Measurements from ENCODE around the gene TNIP1. TPM values are rescaled to one million over a fixed set of nuclear protein-coding genes. Genes with fewer than 3 reads are reported as not detected.

The TNIP1 gene
- total and polyA plus RNA-seq, 5 donors from 2014 or later, result 46.9 to 259 (median 61.4) TPM

DNA sequence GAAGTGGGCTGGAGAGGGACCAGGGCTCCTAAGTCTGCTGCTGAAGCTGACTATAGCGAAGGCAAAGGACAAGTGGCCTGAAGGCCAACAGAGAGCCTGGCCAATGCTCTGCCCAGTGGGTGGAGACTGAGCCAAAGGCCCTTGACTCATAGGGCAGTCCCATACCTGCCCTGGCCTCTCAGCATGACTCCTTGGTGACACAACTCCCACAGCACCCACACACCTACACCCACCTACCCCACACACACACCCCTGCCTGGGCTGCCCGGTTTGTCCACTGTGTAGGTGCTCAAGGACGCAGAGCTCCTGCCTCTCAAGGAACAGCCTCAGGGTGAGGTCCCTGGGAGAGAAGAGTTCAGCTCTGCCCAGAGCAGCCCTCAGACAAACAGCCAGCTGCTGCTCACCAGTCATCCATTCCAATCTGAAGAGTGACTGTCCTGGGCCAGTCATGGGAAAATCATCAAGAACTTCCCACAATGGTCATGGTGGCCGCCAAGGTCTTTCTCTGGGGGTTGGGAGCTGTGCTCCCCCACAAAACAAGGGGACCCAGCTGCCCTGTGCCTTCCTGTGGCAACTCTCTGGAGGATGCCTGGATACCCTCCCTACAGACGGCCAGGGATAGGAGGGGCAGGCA lies 5.0 kb downstream of the TNIP1 start:
- no peak for DNase-seq
- Histone ChIP-seq H3K4me3 (ENCODE audit: low read depth, low read length) (peak overlapping the region; percentile 32), H3K27ac (ENCODE audit: insufficient read depth, low read length, poor library complexity, severe bottlenecking) (peak overlapping the region; percentile 52), H3K4me1 (ENCODE audit: control insufficient read depth, insufficient read depth, low read length, poor library complexity, severe bottlenecking) (peaks cover 78% of the 10 kb centered on the region), H3K36me3 (ENCODE audit: control insufficient read depth, insufficient read depth, low read length) (peaks cover 29% of the 10 kb centered on the region), H3K27me3 (ENCODE audit: control insufficient read depth, insufficient read depth, low read length) (no peaks in the 10 kb centered on the region), H3K9me3 (ENCODE audit: control insufficient read depth in 2 of 2, low read length in 2 of 2) (no peaks in the 10 kb centered on the region)
- no peaks in the 10 kb centered on the region for H3K27me3 Mint-ChIP-seq
- ATAC-seq (ENCODE audit: low read depth in 2 of 2), result no peak
- peaks cover 37 to 84% (median 59%) of the 10 kb centered on the region in 4 donors for H3K4me1 Mint-ChIP-seq
- peak overlapping the region; percentile 81 to 94 (median 88) for H3K27ac Mint-ChIP-seq
- H3K36me3 Mint-ChIP-seq, result peaks cover 39% of the 10 kb centered on the region
- no peaks in the 10 kb centered on the region for H3K9me3 Mint-ChIP-seq
- H3K4me3 Mint-ChIP-seq, result peak overlapping the region; percentile 44 to 96 (median 94)

DNA sequence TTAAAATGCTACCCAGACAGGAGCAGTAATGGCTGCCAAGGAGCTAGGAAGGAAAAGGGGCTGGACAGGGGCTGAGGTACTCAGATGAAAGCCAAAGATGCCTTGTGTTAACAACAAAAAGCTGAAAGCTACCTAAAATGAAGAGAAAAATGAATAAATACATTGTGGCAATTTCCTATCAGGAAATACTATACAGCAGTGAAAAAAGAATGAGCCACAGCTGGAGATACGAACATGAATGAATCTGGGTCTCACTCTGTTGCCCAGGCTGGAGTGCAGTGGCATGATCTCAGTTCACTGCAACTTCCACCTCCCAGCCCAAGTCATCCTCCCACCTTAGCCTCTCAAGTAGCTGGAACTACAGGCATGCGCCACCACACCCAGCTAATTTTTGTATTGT lies 6.3 kb downstream of the TNIP1 start:
- Histone ChIP-seq H3K4me1 (ENCODE audit: control insufficient read depth, insufficient read depth, low read length, poor library complexity, severe bottlenecking) (peaks cover 86% of the 10 kb centered on the region), H3K9me3 (ENCODE audit: control insufficient read depth in 2 of 2, low read length in 2 of 2) (no peaks in the 10 kb centered on the region), H3K36me3 (ENCODE audit: control insufficient read depth, insufficient read depth, low read length) (peaks cover 37% of the 10 kb centered on the region), H3K27me3 (ENCODE audit: control insufficient read depth, insufficient read depth, low read length) (no peaks in the 10 kb centered on the region), H3K4me3 (ENCODE audit: low read depth, low read length) (no peak overlapping the region), H3K27ac (ENCODE audit: insufficient read depth, low read length, poor library complexity, severe bottlenecking) (no peak overlapping the region)
- Mint-ChIP-seq H3K27ac (peak overlapping the region in 2 of 3 donors; percentile 56 to 69), H3K4me1 (peaks cover 37 to 92% (median 69%) of the 10 kb centered on the region in 4 donors), H3K27me3 (no peaks in the 10 kb centered on the region), H3K4me3 (peak overlapping the region in 2 of 4 donors; percentile 24 to 52), H3K9me3 (no peaks in the 10 kb centered on the region), H3K36me3 (peaks cover 44% of the 10 kb centered on the region)
- ATAC-seq (ENCODE audit: low read depth in 2 of 2) (no peak), DNase-seq (no peak)

DNA sequence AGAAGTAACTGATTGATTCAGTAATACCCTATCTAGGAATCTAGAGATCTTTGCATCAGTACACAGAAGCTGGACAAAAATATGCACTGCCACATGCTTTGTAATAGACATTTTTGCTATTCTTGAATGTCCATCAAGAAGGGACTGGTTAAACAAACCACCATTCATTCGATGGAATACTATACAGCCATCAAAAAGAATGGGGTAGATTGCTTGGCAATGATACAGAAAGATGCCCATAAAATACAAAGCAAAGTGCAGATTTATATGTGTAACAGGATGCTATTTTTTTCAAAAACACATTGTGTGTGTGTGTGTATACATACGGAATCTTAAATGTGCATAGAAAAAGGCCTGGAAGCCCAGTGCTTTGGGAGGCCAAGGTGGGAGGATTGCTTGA lies 7.6 kb downstream of the TNIP1 start:
- Mint-ChIP-seq H3K27ac (peak overlapping the region in 1 of 3 donors; percentile 64), H3K36me3 (peaks cover 46% of the 10 kb centered on the region)

DNA sequence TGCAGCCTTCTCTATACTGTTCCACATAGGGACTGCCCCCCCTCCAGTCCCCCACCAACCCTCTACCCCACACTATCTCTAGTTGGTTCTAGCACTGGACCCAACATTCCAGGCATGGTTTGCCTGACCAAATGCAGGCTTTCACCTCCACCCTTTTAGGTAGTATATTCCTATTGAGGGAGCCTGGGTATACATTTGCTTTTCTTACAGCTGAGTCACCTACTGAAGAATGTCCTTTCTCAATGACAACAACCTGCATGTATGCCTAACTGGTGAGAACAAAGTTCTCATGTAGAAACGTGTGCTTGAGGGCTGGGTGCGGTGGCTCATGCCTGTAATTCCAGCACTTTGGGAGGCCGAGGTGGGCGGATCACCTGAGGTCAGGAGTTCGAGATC lies 8.2 kb downstream of the TNIP1 start:
- Mint-ChIP-seq H3K4me3 (peak overlapping the region in 2 of 4 donors; percentile 38 to 79), H3K9me3 (no peaks in the 10 kb centered on the region), H3K27ac (peak overlapping the region; percentile 64 to 87 (median 87))

More for the DNA sequence above, 7.6 kb downstream of the TNIP1 start:
- H3K4me3 Mint-ChIP-seq, result peak overlapping the region in 2 of 4 donors; percentile 35 to 52
- Histone ChIP-seq H3K27me3 (ENCODE audit: control insufficient read depth, insufficient read depth, low read length) (no peaks in the 10 kb centered on the region), H3K9me3 (ENCODE audit: control insufficient read depth in 2 of 2, low read length in 2 of 2) (no peaks in the 10 kb centered on the region), H3K27ac (ENCODE audit: insufficient read depth, low read length, poor library complexity, severe bottlenecking) (no peak overlapping the region), H3K36me3 (ENCODE audit: control insufficient read depth, insufficient read depth, low read length) (peaks cover 45% of the 10 kb centered on the region), H3K4me1 (ENCODE audit: control insufficient read depth, insufficient read depth, low read length, poor library complexity, severe bottlenecking) (peaks cover 86% of the 10 kb centered on the region), H3K4me3 (ENCODE audit: low read depth, low read length) (no peak overlapping the region)
- H3K4me1 Mint-ChIP-seq, result peaks cover 33 to 92% (median 70%) of the 10 kb centered on the region in 4 donors
- ATAC-seq (ENCODE audit: low read depth in 2 of 2), result no peak
- no peaks in the 10 kb centered on the region for H3K27me3 Mint-ChIP-seq
- H3K9me3 Mint-ChIP-seq, result no peaks in the 10 kb centered on the region
- DNase-seq, result no peak

DNA sequence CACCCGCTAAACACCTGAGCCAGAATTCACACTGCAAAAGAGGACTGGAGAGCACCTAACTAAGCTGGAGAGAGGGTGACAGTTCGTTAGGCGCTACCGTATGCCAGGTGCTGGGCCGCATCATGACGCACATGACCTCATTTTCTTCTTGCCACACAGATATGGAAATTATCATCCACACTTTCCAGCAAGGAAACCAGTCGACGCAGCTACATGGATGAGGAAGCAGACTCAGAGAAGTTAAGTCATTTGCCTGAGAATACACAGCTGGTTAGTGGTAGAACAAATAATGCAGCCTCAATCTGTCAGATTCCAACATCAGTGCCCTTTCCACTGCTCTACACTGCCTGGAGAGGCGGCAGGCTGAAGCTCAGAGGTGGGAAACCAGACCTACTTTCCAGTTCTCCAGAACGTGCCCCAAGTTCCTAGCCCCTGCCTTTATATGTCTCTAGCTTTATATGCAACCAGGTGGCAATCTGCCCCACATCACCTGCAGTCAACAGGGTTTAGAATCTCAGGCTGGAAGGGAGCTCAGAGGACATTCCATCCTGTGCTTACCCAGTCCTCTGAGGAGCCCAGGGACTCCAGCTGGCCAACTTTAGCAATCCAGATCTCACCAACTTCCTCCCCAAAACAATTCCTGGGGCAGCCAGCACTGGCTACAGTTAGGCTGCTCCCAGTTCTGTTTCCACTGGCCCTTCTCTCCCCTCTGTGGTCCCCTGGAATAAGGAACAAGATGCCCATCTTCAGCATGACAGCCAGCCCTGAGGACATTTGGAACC lies 8.8 kb downstream of the TNIP1 start:
- DNase-seq, result no peak
- Histone ChIP-seq H3K27me3 (ENCODE audit: control insufficient read depth, insufficient read depth, low read length) (no peaks in the 10 kb centered on the region), H3K9me3 (ENCODE audit: control insufficient read depth in 2 of 2, low read length in 2 of 2) (no peaks in the 10 kb centered on the region), H3K4me3 (ENCODE audit: low read depth, low read length) (no peak overlapping the region), H3K27ac (ENCODE audit: insufficient read depth, low read length, poor library complexity, severe bottlenecking) (no peak overlapping the region), H3K4me1 (ENCODE audit: control insufficient read depth, insufficient read depth, low read length, poor library complexity, severe bottlenecking) (peaks cover 86% of the 10 kb centered on the region), H3K36me3 (ENCODE audit: control insufficient read depth, insufficient read depth, low read length) (peaks cover 57% of the 10 kb centered on the region)
- Mint-ChIP-seq H3K9me3 (no peaks in the 10 kb centered on the region), H3K36me3 (peaks cover 46% of the 10 kb centered on the region), H3K4me3 (peak overlapping the region in 3 of 4 donors; percentile 19 to 79 (median 35)), H3K27me3 (no peaks in the 10 kb centered on the region), H3K4me1 (peaks cover 23 to 92% (median 68%) of the 10 kb centered on the region in 4 donors), H3K27ac (peak overlapping the region; percentile 64 to 87 (median 87))
- ATAC-seq (ENCODE audit: low read depth in 2 of 2), result no peak

More for the DNA sequence above, 8.2 kb downstream of the TNIP1 start:
- peaks cover 42% of the 10 kb centered on the region for H3K36me3 Mint-ChIP-seq
- H3K4me1 ChIP-seq (ENCODE audit: control insufficient read depth, insufficient read depth, low read length, poor library complexity, severe bottlenecking), result peaks cover 86% of the 10 kb centered on the region
- no peaks in the 10 kb centered on the region for H3K9me3 ChIP-seq (ENCODE audit: control insufficient read depth in 2 of 2, low read length in 2 of 2)
- H3K4me1 Mint-ChIP-seq, result peaks cover 27 to 92% (median 68%) of the 10 kb centered on the region in 4 donors
- no peaks in the 10 kb centered on the region for H3K27me3 Mint-ChIP-seq
- H3K27ac ChIP-seq (ENCODE audit: insufficient read depth, low read length, poor library complexity, severe bottlenecking), result no peak overlapping the region
- DNase-seq (no peak), ATAC-seq (ENCODE audit: low read depth in 2 of 2) (no peak)
- H3K36me3 ChIP-seq (ENCODE audit: control insufficient read depth, insufficient read depth, low read length), result peaks cover 51% of the 10 kb centered on the region
- no peaks in the 10 kb centered on the region for H3K27me3 ChIP-seq (ENCODE audit: control insufficient read depth, insufficient read depth, low read length)
- H3K4me3 ChIP-seq (ENCODE audit: low read depth, low read length), result no peak overlapping the region

DNA sequence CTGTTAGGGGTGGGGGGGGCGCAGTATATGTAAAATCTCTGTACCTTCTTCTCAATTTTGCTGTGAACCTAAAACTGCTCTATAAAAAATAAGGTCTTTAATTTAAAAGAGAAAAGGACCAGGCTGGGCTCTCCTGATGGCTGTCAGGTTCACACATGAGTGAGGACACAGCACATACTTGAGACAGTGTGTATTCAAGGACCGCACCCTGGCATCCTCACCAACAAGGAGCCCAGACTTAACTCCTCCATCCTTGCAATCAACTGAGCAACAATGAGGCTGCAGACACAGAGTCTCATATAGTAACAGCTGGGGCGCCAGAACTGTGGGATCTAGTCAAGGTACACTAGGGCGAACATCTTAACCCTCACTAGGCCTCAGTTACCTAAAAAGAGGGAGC lies 9.8 kb downstream of the TNIP1 start:
- Mint-ChIP-seq H3K4me3 (peak overlapping the region in 1 of 4 donors; percentile 79), H3K36me3 (peaks cover 38% of the 10 kb centered on the region), H3K4me1 (peaks cover 21 to 92% (median 62%) of the 10 kb centered on the region in 4 donors), H3K9me3 (no peaks in the 10 kb centered on the region), H3K27ac (peak overlapping the region in 2 of 3 donors; percentile 26 to 68), H3K27me3 (no peaks in the 10 kb centered on the region)
- Histone ChIP-seq H3K27me3 (ENCODE audit: control insufficient read depth, insufficient read depth, low read length) (no peaks in the 10 kb centered on the region), H3K4me3 (ENCODE audit: low read depth, low read length) (no peak overlapping the region), H3K27ac (ENCODE audit: insufficient read depth, low read length, poor library complexity, severe bottlenecking) (no peak overlapping the region), H3K36me3 (ENCODE audit: control insufficient read depth, insufficient read depth, low read length) (peaks cover 62% of the 10 kb centered on the region), H3K9me3 (ENCODE audit: control insufficient read depth in 2 of 2, low read length in 2 of 2) (no peaks in the 10 kb centered on the region), H3K4me1 (ENCODE audit: control insufficient read depth, insufficient read depth, low read length, poor library complexity, severe bottlenecking) (peaks cover 85% of the 10 kb centered on the region)
- ATAC-seq (ENCODE audit: low read depth in 2 of 2) (no peak), DNase-seq (no peak)

DNA sequence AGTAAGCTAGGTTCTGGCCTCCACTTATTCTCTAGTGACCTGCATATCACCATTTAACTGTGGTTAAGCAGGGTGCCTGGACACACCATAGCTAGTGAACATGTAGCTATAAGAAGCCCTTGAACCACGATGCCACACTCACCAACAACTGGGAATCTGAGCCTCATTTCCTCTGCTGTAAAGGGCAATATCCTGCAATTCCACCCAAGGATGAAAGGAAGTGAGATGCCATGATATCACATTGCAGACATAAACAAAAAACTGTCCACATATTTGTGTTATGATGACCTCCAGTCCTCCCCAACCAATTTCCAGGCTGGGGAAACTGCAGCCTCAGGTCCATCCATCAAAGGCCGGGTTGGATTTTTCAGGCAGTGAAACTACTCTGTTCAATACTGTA lies 10.4 kb downstream of the TNIP1 start:
- Mint-ChIP-seq H3K27ac (peak overlapping the region in 2 of 3 donors; percentile 68 to 81), H3K36me3 (peaks cover 33% of the 10 kb centered on the region), H3K9me3 (no peaks in the 10 kb centered on the region), H3K4me3 (peak overlapping the region in 1 of 4 donors; percentile 79), H3K27me3 (no peaks in the 10 kb centered on the region), H3K4me1 (peaks cover 21 to 92% (median 62%) of the 10 kb centered on the region in 4 donors)
- peaks cover 57% of the 10 kb centered on the region for H3K36me3 ChIP-seq (ENCODE audit: control insufficient read depth, insufficient read depth, low read length)
- H3K27me3 ChIP-seq (ENCODE audit: control insufficient read depth, insufficient read depth, low read length), result no peaks in the 10 kb centered on the region
- DNase-seq (no peak), ATAC-seq (ENCODE audit: low read depth in 2 of 2) (no peak)
- peak overlapping the region; percentile 24 for H3K4me3 ChIP-seq (ENCODE audit: low read depth, low read length)
- H3K4me1 ChIP-seq (ENCODE audit: control insufficient read depth, insufficient read depth, low read length, poor library complexity, severe bottlenecking), result peaks cover 83% of the 10 kb centered on the region
- no peak overlapping the region for H3K27ac ChIP-seq (ENCODE audit: insufficient read depth, low read length, poor library complexity, severe bottlenecking)
- no peaks in the 10 kb centered on the region for H3K9me3 ChIP-seq (ENCODE audit: control insufficient read depth in 2 of 2, low read length in 2 of 2)

All from CD4-positive, CD25-positive, alpha-beta regulatory T cell (primary cell).